GM10847 (cell line): ENCODE data around the gene SLC13A5.

Experiments
- POLR2A ChIP-seq: IDR thresholded peaks from 2 replicates; pipeline ENCODE4 v1.6.1; 2011; ENCODE audit not compliant: insufficient read length; ENCODE audit errors: extremely low read depth

Gene SLC13A5

GRCh38 chr17:6681176-6681575, 32.0 kb downstream of the SLC13A5 start:
- no peak for TF ChIP-seq POLR2A

DNA sequence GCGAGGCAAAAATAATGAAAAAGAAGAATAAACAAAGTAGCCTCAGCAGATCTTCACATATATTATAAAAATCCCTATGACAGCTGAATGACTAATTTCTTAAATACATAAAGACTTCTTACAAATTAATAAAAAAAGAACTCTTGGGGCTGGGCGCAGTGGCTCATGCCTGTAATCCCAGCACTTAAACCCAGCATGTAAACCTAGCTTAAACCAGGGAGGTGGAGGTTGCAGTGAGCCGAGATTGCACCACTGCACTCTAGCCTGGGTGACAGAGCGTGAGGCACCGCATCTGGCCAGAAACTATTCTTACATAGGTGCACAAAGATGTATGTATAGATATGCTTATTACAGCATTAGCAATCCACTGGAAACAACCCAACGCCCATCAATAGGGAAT, 33.9 kb downstream of the SLC13A5 start:
- no peak for TF ChIP-seq POLR2A

DNA sequence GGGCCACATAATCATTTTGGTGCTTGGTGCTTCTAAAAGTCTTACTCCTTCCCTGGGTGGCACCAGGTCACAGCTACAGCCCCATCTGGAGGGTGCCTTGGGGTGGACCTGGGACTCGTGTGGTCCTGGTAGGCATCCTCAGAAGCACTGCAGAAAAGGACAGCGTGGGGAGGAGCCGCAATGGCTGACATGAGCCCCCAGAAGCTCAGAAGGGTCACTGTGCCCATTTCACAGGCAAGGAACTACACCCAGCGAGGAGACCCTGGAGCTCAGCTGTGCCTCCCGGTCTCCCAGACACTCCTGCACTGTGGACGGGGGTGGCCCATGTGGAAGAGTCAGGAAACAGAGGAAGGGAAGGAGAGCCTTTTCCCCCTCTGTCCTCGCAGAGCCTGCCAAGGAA, 35.2 kb downstream of the SLC13A5 start:
- TF ChIP-seq POLR2A: no peak

DNA sequence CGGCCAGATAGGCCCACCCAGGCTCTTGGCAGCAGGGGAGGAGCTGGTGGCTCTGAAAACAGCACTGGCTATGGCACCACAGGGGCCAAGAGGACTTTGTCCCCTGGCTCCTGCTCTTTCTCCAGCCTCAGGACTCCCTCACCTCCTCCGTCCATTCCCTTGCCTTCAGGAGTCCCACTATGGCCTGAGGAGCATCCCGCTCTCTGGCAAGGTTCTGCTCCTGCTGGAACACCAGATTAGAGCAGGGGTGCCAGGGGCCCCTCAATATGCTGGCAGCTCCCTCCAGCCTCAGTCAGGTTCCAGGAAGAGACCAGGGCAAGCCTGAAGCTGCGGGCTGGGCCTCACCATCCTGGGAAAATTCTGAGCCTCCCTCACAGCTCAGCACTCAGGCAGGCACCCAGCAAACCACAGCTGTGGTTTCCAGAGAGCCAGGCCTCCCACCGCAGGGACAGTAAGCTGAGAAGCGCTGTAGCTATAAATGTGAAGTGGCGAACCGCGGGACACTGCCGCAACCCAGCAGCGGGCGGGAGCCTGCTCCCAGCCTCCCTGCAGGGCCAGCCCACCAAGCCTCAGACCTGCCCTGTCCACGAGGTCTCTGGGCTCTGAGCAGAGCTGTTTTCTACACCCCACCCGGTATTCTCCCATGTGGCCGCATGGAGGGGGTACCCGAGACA, 35.9 kb downstream of the SLC13A5 start:
- no peak for TF ChIP-seq POLR2A

DNA sequence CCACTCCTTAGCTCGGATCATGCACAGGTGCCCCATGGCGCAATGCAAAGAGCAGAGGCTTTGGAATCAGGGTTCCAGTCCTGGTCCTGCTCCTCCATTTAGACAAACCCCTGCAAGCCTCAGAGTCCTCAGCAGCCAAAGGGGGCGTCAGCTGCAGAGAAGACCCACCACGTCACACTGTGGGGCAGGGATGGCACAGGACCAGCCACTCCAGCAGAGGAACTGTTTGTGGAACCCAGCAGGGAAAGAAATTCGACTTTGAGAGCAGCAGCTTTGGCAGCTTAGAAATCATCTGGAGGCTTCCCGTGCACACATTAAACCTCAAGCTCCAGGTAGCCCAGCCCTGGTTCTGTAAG, 36.4 kb downstream of the SLC13A5 start:
- no peak for TF ChIP-seq POLR2A

GRCh38 chr17:6675201-6675825, 37.9 kb downstream of the SLC13A5 start:
- TF ChIP-seq POLR2A: no peak

- TF ChIP-seq POLR2A: no peak
Observed at GRCh38 chr17:6674586-6674985, 38.6 kb downstream of the SLC13A5 start.

DNA sequence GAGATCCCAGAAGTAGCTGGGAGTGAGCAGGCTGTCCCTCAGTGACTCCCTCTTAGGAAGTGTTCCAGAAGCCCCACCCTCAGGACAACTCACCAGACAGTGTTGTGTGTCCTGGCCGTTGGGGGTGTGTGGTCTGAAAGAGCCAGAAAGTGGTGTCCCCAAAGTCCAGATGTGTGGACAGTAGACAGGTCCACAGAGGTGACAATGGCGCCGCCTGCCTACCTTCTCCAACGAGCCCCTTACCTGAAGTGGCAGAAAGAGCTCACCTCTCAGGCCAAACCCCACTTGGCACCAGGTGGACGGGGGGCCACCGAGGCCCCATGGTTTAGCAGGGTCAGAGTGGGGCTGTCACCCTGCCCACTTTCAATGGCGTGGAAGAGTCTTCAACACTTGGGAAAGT, 41.7 kb downstream of the SLC13A5 start:
- TF ChIP-seq POLR2A: no peak

DNA sequence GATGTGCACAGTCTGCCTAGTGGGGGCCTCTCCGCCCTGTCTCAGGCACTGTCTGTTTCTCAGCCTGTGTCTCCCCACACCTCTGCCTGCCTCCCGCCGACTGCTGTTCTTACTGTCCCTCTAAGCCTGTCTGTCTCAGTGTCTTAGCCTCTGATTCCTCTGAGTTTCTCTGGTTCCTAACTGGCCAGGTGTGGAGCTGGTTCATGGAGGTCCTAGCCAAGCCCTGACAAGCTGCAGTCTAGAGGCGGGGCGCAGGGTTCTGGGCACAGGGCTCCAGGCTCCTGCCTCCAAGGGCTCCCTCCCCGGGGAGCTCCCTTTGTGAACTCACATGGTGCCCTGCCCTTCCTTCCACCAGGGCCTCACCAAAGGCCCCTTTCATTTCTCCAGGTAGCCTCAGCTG, 42.2 kb downstream of the SLC13A5 start:
- no peak for TF ChIP-seq POLR2A

- TF ChIP-seq POLR2A: no peak
Observed at GRCh38 chr17:6670571-6670970, 42.6 kb downstream of the SLC13A5 start.

- TF ChIP-seq POLR2A: no peak
Observed at GRCh38 chr17:6669479-6670212, 43.5 kb downstream of the SLC13A5 start.

DNA sequence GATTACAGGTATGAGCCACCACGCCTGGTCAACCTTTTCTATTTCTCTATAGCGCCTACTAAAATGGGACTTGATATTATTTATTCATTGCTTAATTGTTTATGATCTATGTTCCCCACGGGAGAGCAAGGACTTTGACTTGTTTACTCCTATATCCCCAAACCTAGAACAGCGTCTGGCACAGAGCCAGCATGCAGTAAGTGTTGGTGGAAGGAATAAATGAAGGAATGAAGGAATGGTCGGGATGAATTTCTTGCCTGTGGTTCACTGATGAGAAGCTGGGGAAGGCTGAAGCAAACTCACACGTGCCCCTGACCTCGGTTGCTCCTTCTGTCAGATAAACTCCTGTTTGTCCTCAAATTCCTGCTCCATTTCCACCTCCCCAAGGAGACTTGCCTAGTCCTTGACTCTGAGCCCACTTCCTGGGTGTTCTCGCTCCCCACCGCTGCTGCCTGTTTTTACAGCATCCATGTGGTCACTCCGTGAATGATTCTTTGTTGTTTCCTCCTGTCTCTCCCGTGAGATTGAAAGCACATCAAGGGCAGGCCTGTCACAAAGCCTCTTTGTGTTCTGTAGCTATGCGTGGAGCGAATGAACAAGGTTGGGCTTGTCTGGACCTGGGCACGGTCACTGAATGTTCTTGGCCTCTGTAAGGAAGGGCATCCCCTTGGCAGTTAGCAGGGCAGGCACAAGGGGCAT, 44.3 kb downstream of the SLC13A5 start:
- no peak for TF ChIP-seq POLR2A

GRCh38 chr17:6668219-6668618, 45.0 kb downstream of the SLC13A5 start:
- TF ChIP-seq POLR2A: no peak

- no peak for TF ChIP-seq POLR2A
Observed at GRCh38 chr17:6667516-6667915, 45.7 kb downstream of the SLC13A5 start.

DNA sequence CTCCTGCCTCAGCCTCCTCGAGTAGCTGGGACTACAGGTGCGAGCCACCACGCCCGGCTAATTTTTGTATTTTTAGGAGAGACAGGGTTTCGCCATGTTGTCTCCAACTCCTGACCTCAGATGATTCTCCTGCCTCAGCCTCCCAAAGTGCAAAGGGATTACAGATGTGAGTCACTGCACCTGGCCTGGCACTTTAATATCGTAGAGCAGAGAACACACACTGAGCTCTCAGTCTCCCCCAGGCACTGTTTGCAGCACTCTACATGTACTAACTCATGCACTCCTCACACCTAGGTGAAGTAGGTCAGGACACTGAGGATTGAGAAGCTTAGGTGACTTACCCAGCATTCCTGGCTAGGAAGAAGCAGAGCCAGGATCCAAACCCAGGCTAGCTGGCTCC, 46.6 kb downstream of the SLC13A5 start:
- TF ChIP-seq POLR2A: no peak

- TF ChIP-seq POLR2A: no peak
Observed at GRCh38 chr17:6666077-6666521, 47.1 kb downstream of the SLC13A5 start.
